K562 (cell line): ENCODE results near the gene FAM20B. TPM values are rescaled to one million over a fixed set of nuclear protein-coding genes. Genes with fewer than 3 reads are reported as not detected.
A peak's percentile ranks its signal among the peaks of the same experiment; 100 is the strongest.

Experiments used
- BHLHE40 ChIP-seq: IDR thresholded peaks from 2 replicates; pipeline ENCODE4 v1.6.1; 2011; ENCODE audit warnings: low read length, improper control_type of control experiment
- CHD7 ChIP-seq: fragments of 200-600 bp; sonication (generic); IDR thresholded peaks from one replicate; pipeline ENCODE4 v1.6.1; 2012; ENCODE audit warnings: mild to moderate bottlenecking, low read depth, low read length, inconsistent platforms
- CREB3 ChIP-seq: fragments of 450-650 bp; conservative IDR thresholded peaks from 2 replicates; pipeline ENCODE4 v1.6.1; 2016; ENCODE audit warnings: missing genetic modification characterization, low read depth, mild to moderate bottlenecking, missing compliant biosample characterization, moderate library complexity
- CXXC5 ChIP-seq: fragments of 250-450 bp; sonication (Bioruptor Pico); IDR thresholded peaks from 2 replicates; pipeline ENCODE4 v1.8.0; 2022; ENCODE audit warnings: inconsistent platforms, mild to moderate bottlenecking, moderate library complexity
- FIP1L1 ChIP-seq: fragments of 200-400 bp; formaldehyde crosslinking; IDR thresholded peaks from 2 replicates; pipeline ENCODE4 v1.6.1; 2018; ENCODE audit warnings: mild to moderate bottlenecking, low read depth, low read length; ENCODE audit not compliant: poor library complexity, severe bottlenecking
- FOS ChIP-seq: IDR thresholded peaks from 3 replicates; pipeline ENCODE4 v1.6.1; 2011; ENCODE audit not compliant: insufficient read length; ENCODE audit errors: extremely low read depth
- GTF2A2 ChIP-seq: IDR thresholded peaks from 2 replicates; pipeline ENCODE4 v1.6.1; 2016; ENCODE audit warnings: mild to moderate bottlenecking, missing genetic modification characterization, missing compliant biosample characterization
- KDM5B ChIP-seq: fragments of 200-600 bp; sonication (generic); IDR thresholded peaks from 2 replicates; pipeline ENCODE4 v1.6.1; 2012; ENCODE audit warnings: low read depth, mild to moderate bottlenecking, moderate library complexity, low read length, control low read depth, inconsistent platforms; ENCODE audit not compliant: insufficient replicate concordance
- NFXL1 ChIP-seq: fragments of 450-650 bp; formaldehyde crosslinking; IDR thresholded peaks from 2 replicates; pipeline ENCODE4 v1.4.0; 2021; ENCODE audit warnings: mild to moderate bottlenecking
- PHF21A ChIP-seq: fragments of 450-650 bp; IDR thresholded peaks from 2 replicates; pipeline ENCODE4 v1.6.1; 2017; ENCODE audit warnings: low read depth, borderline replicate concordance
- PML ChIP-seq: IDR thresholded peaks from 2 replicates; pipeline ENCODE4 v1.6.1; 2012; ENCODE audit warnings: low read length, inconsistent platforms
- ZBTB26 ChIP-seq: fragments of 450-650 bp; formaldehyde crosslinking; IDR thresholded peaks from 2 replicates; pipeline ENCODE4 v1.4.0; 2022; ENCODE audit warnings: missing genetic modification characterization
- ZNF212 ChIP-seq: fragments of 450-650 bp; formaldehyde crosslinking; IDR thresholded peaks from 2 replicates; pipeline ENCODE4 v1.4.0; 2020; ENCODE audit warnings: mild to moderate bottlenecking
- ZNF239 ChIP-seq: fragments of 250-450 bp; sonication (Bioruptor Pico); IDR thresholded peaks from 2 replicates; pipeline ENCODE4 v1.4.0; 2020; ENCODE audit warnings: mild to moderate bottlenecking
- polyA plus RNA-seq, 8 experiments: library from polyadenylated mRNA; depleted of rRNA in 4 of 8; stranded (reverse) in 5 of 8; unstranded in 3 of 8; fragments of >200 nt; fragmentation: Nextera tagmentation in 2 of 8; fragmentation: Illumina TruSeq in 1 of 8; extraction: Ambion mirVana in 2 of 8; extraction: Trizol in 1 of 8; gene quantifications; 2 replicates each; pipeline versions ENCODE4 v1.2.1 to v1.2.3, GENCODE V29; 2011 to 2014; ENCODE audit warnings: inconsistent platforms in 1 of 8, missing spikeins in 1 of 8
- total RNA-seq, 7 experiments: library from RNA; depleted of rRNA in 6 of 7; stranded (reverse); fragments of >200 nt in 6 of 7; fragmentation: Illumina TruSeq in 2 of 7; extraction: Trizol in 2 of 7; gene quantifications; 2 replicates each; pipeline versions ENCODE4 v1.2.1 to v1.2.3, GENCODE V29; 2011 to 2021; ENCODE audit warnings: low replicate concordance in 1 of 7

FAM20B gene
- total and polyA plus RNA-seq, 9 of the 15 experiments (the other 6 are each of a cell fraction or from before 2014, with no cell fraction given) = 7.2 to 67.5 (median 42.9) TPM

GRCh38 chr1:179046808-179047635 lies 21.3 kb downstream of the FAM20B start (continued):
- TF ChIP-seq CHD7 (peak; percentile 63), BHLHE40 (peak; percentile 98), GTF2A2 (tag) (no peak), CREB3 (tag) (peak; percentile 86), PML (peak; percentile 100), NFXL1 (no peak), FOS (peak; percentile 64), ZBTB26 (CRISPR knock-in tag) (no peak), ZNF212 (CRISPR knock-in tag) (peak; percentile 89; the same call in 1 of the 2 replicates), CXXC5 (peak; percentile 98), PHF21A (peak; percentile 93), KDM5B (no peak), FIP1L1 (no peak), ZNF239 (peak; percentile 38; the same call in 1 of the 2 replicates)
